ENCODE data around the gene KRT5. TPM values are rescaled to one million over a fixed set of nuclear protein-coding genes. Genes with fewer than 3 reads are reported as not detected.

Gene KRT5
- total and polyA plus RNA-seq, 2 of the 13 experiments (the other 11 are each of a cell fraction or from before 2014, with no cell fraction given): 0.08 TPM; not detected in 1

DNA sequence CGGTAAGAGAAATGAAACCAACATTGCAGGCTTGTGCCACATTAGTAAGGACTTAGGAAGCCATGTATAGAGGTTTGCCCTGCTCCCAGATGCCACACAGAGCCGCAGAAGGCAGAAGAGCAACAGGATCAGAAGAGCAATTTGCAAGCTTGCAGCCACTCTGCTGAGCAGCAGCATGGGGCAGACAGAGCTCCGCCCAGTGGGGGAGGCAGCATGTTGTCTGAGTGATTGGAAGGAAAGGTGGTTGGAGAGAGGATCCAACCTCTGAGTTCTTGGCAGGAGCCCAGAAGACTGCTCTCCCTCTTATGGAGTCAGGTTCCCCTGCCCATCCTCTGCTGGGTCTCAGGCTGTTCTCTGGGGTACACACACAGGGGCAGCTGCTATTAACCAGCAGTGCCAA lies 24.8 kb downstream of the KRT5 start:
- intact Hi-C loops (cut with micrococcal nuclease; ENCODE audit: unreplicated experiment): no loop called here
- no peaks in the 10 kb centered on the region for H3K36me3 ChIP-seq (replicated peaks in 1 of 2; ENCODE audit: control insufficient read depth in 1 of 2, insufficient read depth in 2 of 2, low read length in 2 of 2)
- 7% methylated on average over 3 of the region's 3 CpGs for WGBS (ENCODE audit: low lambda C conversion rate)
- H3K9me3 ChIP-seq (ENCODE audit: low read length): no peaks in the 10 kb centered on the region
- H3K4me1 ChIP-seq (ENCODE audit: insufficient read depth, low read length): 0 out of 2 replicates have a peak, but pooled peaks cover 6% of the 10 kb centered on the region
- POLR2A ChIA-PET: no interaction called here
- no peak overlapping the region for H3K4me2 ChIP-seq (ENCODE audit: low read depth, low read length)
- in situ Hi-C loops (cut with HindIII; ENCODE audit: extremely low pct_ligation_motif_present, low pct_unique_long_range_greater_than_20kb): no loop called here
- no peak overlapping the region for H3K9ac ChIP-seq (ENCODE audit: insufficient read depth, low read depth, low read length)
- CTCF ChIA-PET (ENCODE audit: low intra/inter-chr PET ratio, low total read pairs): no interaction called here
- no peak overlapping the region for H3K27ac ChIP-seq (ENCODE audit: extremely low read length, insufficient read depth, low read length)
- H2AFZ ChIP-seq (ENCODE audit: low read length): no peak overlapping the region
- H3K27me3 ChIP-seq (ENCODE audit: control insufficient read depth in 1 of 2, insufficient read depth in 2 of 2, low read length in 2 of 2): peaks cover 3 to 17% of the 10 kb centered on the region in 2 experiments; a peak in 3 of 5 replicates
- no peak for FAIRE-seq
- ATAC-seq: peak; percentile 53
- H4K20me1 ChIP-seq (ENCODE audit: insufficient read depth, low read length): no peaks in the 10 kb centered on the region
- no peak overlapping the region for H3K4me3 ChIP-seq (replicated peaks in 1 of 3; ENCODE audit: insufficient read depth in 1 of 3, low read depth in 2 of 3, low read length in 3 of 3)
- no peaks in the 10 kb centered on the region for H3K79me2 ChIP-seq (ENCODE audit: insufficient read depth, low read length)
- DNase-seq (ENCODE audit: low spot score): no peak
- TF ChIP-seq, protein P1, sequence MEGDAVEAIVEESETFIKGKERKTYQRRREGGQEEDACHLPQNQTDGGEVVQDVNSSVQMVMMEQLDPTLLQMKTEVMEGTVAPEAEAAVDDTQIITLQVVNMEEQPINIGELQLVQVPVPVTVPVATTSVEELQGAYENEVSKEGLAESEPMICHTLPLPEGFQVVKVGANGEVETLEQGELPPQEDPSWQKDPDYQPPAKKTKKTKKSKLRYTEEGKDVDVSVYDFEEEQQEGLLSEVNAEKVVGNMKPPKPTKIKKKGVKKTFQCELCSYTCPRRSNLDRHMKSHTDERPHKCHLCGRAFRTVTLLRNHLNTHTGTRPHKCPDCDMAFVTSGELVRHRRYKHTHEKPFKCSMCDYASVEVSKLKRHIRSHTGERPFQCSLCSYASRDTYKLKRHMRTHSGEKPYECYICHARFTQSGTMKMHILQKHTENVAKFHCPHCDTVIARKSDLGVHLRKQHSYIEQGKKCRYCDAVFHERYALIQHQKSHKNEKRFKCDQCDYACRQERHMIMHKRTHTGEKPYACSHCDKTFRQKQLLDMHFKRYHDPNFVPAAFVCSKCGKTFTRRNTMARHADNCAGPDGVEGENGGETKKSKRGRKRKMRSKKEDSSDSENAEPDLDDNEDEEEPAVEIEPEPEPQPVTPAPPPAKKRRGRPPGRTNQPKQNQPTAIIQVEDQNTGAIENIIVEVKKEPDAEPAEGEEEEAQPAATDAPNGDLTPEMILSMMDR (CRISPR knock-in tag; IDR thresholded peaks at IDR 0.05): peak; percentile 26; the same call in 1 of the 2 replicates
- TF ChIP-seq ZNF543 (CRISPR knock-in tag; IDR thresholded peaks at IDR 0.05): no peak
- no TSS peak for BruUV-seq (replicated peaks)

DNA sequence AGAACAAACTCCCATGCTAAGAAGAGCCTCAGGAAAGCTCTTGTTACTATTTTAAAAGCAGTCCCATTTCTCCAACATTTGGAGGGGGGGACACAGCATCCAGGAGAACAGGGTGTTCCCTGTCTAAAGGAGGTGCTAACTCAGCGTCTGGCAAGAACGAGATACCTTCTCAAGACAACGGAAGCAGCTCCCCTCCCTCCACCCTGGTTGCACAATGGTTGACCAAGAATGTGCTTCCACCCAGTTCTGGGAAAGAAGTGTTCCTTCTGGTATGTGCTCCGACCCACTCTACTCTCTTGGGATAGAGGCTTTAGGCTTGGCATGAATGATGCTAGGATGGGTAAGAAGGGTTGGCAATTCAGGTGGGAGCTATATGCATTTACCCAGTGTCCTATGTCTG lies 25.7 kb downstream of the KRT5 start:
- H3K79me2 ChIP-seq (ENCODE audit: insufficient read depth, low read length): no peaks in the 10 kb centered on the region
- ATAC-seq (no peak), FAIRE-seq (no peak), DNase-seq (ENCODE audit: low spot score) (no peak)
- H2AFZ ChIP-seq (ENCODE audit: low read length): no peak overlapping the region
- WGBS (ENCODE audit: low lambda C conversion rate): 34% methylated on average over 4 of the region's 4 CpGs
- H3K9me3 ChIP-seq (ENCODE audit: low read length): no peaks in the 10 kb centered on the region
- ChIA-PET POLR2A (no interaction called here), CTCF (ENCODE audit: low intra/inter-chr PET ratio, low total read pairs) (no interaction called here)
- no peak overlapping the region for H3K9ac ChIP-seq (ENCODE audit: insufficient read depth, low read depth, low read length)
- H4K20me1 ChIP-seq (ENCODE audit: insufficient read depth, low read length): no peaks in the 10 kb centered on the region
- intact Hi-C loops (cut with micrococcal nuclease; ENCODE audit: unreplicated experiment) (no loop called here), in situ Hi-C loops (cut with HindIII; ENCODE audit: extremely low pct_ligation_motif_present, low pct_unique_long_range_greater_than_20kb) (no loop called here)
- 0 out of 2 replicates have a peak, but pooled peaks cover 6% of the 10 kb centered on the region for H3K4me1 ChIP-seq (ENCODE audit: insufficient read depth, low read length)
- no peaks in the 10 kb centered on the region for H3K36me3 ChIP-seq (replicated peaks in 1 of 2; ENCODE audit: control insufficient read depth in 1 of 2, insufficient read depth in 2 of 2, low read length in 2 of 2)
- H3K4me3 ChIP-seq (replicated peaks in 1 of 3; ENCODE audit: insufficient read depth in 1 of 3, low read depth in 2 of 3, low read length in 3 of 3): no peak overlapping the region
- H3K27me3 ChIP-seq (ENCODE audit: control insufficient read depth in 1 of 2, insufficient read depth in 2 of 2, low read length in 2 of 2): peaks cover 3 to 17% of the 10 kb centered on the region in 2 experiments; a peak in 3 of 5 replicates
- BruUV-seq (replicated peaks): no TSS peak
- no peak overlapping the region for H3K4me2 ChIP-seq (ENCODE audit: low read depth, low read length)
- H3K27ac ChIP-seq (ENCODE audit: extremely low read length, insufficient read depth, low read length): no peak overlapping the region
- TF ChIP-seq BORCS8-MEF2B (CRISPR knock-in tag; IDR thresholded peaks at IDR 0.05) (no peak), ELF3 (CRISPR knock-in tag; IDR thresholded peaks at IDR 0.05) (no peak), ZNF441 (CRISPR knock-in tag; IDR thresholded peaks at IDR 0.05; ENCODE audit: borderline replicate concordance) (no peak), KLF12 (CRISPR knock-in tag; IDR thresholded peaks at IDR 0.05; ENCODE audit: borderline replicate concordance) (no peak), ZFY (CRISPR knock-in tag; IDR thresholded peaks at IDR 0.05) (no peak)
- TF ChIP-seq, protein P2, sequence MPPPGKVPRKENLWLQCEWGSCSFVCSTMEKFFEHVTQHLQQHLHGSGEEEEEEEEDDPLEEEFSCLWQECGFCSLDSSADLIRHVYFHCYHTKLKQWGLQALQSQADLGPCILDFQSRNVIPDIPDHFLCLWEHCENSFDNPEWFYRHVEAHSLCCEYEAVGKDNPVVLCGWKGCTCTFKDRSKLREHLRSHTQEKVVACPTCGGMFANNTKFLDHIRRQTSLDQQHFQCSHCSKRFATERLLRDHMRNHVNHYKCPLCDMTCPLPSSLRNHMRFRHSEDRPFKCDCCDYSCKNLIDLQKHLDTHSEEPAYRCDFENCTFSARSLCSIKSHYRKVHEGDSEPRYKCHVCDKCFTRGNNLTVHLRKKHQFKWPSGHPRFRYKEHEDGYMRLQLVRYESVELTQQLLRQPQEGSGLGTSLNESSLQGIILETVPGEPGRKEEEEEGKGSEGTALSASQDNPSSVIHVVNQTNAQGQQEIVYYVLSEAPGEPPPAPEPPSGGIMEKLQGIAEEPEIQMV (CRISPR knock-in tag; IDR thresholded peaks at IDR 0.05; ENCODE audit: low read depth): no peak
- TF ChIP-seq, protein P3, sequence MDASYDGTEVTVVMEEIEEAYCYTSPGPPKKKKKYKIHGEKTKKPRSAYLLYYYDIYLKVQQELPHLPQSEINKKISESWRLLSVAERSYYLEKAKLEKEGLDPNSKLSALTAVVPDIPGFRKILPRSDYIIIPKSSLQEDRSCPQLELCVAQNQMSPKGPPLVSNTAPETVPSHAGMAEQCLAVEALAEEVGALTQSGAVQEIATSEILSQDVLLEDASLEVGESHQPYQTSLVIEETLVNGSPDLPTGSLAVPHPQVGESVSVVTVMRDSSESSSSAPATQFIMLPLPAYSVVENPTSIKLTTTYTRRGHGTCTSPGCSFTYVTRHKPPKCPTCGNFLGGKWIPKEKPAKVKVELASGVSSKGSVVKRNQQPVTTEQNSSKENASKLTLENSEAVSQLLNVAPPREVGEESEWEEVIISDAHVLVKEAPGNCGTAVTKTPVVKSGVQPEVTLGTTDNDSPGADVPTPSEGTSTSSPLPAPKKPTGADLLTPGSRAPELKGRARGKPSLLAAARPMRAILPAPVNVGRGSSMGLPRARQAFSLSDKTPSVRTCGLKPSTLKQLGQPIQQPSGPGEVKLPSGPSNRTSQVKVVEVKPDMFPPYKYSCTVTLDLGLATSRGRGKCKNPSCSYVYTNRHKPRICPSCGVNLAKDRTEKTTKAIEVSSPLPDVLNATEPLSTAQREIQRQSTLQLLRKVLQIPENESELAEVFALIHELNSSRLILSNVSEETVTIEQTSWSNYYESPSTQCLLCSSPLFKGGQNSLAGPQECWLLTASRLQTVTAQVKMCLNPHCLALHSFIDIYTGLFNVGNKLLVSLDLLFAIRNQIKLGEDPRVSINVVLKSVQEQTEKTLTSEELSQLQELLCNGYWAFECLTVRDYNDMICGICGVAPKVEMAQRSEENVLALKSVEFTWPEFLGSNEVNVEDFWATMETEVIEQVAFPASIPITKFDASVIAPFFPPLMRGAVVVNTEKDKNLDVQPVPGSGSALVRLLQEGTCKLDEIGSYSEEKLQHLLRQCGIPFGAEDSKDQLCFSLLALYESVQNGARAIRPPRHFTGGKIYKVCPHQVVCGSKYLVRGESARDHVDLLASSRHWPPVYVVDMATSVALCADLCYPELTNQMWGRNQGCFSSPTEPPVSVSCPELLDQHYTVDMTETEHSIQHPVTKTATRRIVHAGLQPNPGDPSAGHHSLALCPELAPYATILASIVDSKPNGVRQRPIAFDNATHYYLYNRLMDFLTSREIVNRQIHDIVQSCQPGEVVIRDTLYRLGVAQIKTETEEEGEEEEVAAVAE (CRISPR knock-in tag; IDR thresholded peaks at IDR 0.05; ENCODE audit: borderline replicate concordance): no peak
